HG03439 (cell line): ENCODE data around the gene MAST4.
"Not testable (repeated sequence)": the region's sequence is repeated elsewhere in the genome, so short reads cannot be mapped to it uniquely, and the experiment has no call there.

Experiments
- ATAC-seq: cut with Tn5 transposase; IDR thresholded peaks from one replicate; pipeline ENCODE4 v1.9.1; 2021; ENCODE audit warnings: mild to moderate bottlenecking, moderate library complexity; ENCODE audit not compliant: unreplicated experiment

Gene MAST4

DNA sequence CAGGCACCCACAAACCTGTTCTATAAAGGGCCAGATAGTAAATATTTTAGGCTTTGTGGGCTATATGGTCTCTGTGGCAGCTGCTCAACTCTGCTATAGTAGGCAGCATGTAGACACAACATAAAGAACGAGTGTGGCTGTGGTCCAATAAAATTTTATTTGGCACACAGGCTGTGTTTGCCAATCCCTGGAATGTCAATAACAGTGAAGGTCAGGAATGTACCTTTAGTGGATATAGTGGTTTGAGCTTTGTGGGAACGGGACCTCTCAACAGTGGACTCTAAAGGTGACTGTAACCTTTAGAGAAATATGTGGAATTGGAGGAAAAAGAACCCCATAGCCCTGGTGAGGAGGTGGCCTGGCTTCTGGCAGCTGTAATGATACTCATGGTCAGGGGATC, 145.2 kb downstream of the MAST4 start:
- no peak for ATAC-seq

DNA sequence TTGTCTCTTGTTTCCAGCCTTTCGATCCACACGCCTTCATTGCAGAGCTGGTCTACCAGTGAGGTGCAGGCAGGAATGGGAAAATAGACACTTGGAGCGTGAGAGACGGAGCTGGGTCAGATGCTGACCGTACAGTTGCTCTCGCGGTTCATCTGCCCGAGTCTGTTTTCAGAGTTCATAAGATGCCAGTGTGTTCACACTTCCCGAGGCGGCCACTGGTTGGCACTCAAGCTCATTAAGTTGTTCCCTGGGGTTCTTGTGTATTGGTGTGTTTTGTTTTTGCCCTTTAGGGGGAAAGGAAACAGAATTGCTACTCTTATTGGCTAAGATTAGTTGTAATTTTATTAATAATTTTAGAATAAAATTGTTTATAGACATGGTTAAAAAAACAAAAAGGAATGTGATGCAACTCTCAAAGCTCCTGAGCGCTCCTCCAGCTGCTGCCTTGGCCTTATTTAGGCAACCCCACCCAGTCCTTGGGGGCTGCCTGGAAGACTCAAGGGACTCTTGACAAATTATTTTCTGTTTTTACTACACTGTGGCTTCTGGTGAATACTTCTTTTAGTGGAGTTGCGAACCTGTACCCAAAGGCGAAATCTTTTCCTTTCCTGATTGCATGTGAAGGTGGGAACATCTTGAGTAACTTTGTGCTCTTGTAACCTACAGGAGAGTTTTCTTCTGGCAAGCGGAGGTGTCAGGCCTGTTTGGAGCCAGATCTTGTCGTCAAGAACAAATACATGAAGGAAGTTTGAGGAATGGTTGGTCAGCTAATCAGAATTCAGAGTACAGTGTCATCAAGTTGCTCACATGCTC, 146.1 kb downstream of the MAST4 start:
- no peak for ATAC-seq

DNA sequence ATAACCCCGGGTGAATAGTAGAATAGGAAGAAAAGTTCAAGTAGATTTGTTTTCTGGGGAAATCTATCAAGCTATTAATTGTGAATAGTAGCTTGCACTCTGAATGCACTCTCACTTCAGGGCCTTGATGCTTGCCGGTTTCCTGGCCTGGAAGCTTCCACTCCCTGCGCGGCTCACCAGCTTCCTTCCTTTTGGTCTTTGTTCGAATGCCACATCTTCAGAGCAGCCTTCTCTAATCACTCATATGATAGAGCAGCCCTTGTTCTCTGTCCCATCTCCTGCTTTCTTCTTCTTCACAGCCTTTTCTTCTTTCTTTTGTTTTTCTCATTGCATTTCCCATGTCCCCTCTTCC, 146.7 kb downstream of the MAST4 start:
- no peak for ATAC-seq

DNA sequence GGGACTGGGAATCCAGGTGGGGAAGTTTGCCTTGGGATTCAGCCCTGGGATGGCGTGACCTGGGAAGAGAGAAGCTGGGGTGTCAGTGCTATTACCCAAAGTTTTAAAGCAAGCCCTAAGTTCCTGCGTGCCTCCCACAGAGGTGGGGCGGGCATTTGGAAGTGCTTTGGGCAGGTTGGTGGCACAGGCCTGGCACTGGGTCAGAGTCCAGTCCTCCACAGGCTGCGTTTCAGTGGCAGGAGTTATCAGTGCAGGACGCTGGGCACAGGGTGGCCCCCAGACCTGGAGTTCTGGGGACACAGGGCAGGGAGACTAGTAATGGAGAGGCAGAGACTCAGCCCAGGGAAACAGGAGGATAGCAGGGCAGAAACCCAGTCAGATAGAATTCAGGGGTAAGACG, 147.2 kb downstream of the MAST4 start:
- ATAC-seq: no peak

DNA sequence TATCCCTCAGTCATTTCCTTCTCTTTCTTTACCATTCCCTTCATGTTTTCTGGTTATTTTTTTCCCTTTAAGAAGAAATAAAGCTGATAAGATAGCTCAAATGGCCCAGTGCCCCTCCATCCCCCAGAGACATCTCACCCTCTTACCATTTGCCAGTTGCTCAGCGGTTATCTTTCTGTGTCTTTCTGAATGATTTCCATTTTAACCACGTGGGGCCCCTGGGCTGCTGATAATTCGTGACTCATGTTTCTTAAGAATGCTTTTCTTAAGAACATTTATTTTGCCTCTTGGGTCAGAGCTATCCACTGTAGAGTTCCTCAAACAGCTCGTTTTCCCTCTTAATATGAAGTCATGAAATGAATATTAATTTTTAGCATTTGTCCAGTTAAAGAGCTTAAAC, 147.8 kb downstream of the MAST4 start:
- ATAC-seq: no peak

DNA sequence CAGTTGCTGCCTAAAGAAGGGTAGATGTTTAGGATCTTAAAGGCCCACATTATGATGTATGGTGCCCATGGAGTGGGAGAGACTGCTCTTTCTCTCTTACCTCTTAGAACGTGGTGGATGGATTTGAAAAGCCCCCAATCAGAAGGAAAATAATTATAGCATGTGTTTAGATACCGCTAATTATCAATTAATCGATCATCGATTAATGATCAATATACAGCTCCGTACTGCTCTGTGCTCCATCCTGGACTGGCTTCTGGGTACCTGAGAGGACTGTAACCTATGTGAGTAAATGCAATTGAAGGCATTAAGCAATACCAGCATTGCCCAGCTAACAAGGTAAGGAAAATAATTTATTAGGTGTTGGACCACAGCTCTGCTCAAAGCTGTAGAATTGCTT, 149.1 kb downstream of the MAST4 start:
- ATAC-seq: no peak

DNA sequence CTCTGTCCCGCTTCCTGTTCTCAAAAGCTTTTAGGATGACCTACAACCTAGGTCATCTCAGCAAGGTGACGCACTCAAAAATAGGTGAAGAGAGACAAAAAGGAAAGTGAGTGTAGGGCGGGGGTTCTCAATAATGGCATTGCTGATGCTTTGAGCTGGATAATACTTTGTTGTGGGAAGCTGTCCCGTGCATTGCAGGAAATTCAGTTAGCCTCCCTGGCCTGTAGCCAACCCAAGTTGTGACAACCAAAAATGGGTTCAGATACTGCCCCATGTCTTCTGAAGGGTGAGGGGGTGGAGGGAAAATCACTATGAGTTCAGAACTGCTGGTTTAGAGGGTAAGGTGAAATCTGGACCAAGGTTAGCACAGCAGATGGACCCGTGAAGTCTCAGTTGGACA, 151.4 kb downstream of the MAST4 start:
- ATAC-seq: no peak

DNA sequence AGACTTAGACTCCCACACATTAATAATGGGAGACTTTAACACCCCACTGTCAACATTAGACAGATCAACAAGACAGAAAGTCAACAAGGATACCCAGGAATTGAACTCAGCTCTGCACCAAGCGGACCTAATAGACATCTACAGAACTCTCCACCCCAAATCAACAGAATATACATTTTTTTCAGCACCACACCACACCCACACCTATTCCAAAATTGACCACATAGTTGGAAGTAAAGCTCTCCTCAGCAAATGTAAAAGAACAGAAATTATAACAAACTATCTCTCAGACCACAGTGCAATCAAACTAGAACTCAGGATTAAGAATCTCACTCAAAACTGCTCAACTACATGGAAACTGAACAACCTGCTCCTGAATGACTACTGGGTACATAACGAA, 156.5 kb downstream of the MAST4 start:
- not testable (repeated sequence) for ATAC-seq

DNA sequence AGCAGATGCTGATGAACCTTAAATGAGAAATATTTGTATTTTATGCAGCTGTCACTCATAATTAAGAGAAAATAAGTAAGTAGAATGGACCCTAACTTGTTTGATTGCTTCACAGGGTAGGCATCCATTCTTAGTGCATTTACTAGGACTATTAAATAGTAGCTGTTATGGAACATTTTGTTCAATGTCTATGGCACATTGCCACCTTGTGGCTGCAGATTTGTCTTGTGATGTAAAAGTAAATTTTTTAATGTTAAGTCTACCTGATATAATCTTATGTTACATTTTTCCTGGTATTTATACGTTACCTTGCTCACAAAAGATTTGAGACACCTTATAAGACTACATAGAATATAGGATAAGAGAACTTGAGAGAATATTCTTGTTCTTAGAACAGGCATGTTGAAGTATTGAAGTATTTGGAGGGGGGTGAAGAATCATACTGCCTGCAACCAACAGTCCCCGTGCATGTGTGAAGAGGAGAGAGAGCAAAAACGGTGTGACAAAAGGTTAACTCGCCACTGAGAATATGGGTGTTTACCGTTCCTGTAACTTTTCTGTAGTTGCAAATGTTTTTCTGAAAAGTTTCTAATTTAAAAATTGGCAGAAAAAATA, 161.1 kb downstream of the MAST4 start:
- ATAC-seq: no peak

DNA sequence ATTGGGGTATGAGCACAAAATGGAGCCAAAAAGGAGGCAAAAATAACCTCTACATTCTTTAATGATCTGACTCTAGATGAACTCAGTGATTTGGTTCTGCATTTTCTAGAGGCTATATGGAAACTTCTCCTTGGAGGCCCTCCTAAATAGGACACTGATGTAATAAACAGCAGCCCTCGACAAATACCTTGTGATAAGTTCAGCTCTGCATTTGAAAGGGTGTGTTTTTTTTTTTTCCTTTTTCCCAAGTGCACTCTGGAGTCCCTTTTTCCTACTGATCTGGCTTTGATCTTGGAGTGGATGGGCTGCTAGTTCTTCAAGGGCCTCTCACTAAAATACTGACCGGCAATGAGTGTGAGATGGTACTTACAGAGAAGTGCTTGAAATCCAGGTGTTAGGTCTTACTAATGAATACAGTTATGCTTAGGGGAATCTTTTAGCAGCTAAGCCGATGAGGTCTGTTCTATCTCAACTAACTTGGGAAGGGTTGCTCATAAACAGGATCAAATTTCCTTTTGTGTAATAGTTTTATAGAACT, 161.7 kb downstream of the MAST4 start:
- no peak for ATAC-seq

DNA sequence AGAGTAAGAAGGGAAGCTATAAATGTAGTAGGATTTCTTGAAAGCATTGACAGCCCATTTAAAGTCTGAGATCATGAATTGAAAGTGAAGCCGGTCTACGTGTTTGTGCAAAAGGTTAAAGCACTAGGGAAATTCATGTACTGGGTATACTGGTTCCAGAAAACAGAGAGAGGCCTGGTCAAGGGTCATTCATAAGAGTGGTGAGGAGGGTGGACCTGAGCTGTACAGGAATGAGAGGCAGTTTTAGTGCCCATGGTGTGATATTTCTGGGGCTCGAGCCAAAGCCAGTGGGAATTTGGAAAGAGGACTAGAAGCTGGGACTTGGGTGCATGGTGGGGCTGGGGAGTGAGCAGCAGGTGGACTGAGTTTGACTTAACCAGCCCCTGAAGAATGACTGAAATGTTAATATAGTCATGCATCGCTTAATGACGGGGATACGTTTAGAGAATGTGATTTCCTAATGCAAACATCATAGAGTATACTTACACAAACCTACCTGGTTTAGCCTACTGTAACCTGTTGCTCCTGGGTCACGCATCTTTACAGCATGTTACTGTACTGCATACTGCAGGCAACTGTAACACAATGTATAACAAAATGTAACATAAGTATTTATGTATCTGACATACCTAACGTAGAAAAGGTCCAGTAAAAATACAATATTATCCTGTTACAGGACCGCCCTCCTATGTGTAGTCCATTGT, 173.0 kb downstream of the MAST4 start:
- ATAC-seq: no peak

DNA sequence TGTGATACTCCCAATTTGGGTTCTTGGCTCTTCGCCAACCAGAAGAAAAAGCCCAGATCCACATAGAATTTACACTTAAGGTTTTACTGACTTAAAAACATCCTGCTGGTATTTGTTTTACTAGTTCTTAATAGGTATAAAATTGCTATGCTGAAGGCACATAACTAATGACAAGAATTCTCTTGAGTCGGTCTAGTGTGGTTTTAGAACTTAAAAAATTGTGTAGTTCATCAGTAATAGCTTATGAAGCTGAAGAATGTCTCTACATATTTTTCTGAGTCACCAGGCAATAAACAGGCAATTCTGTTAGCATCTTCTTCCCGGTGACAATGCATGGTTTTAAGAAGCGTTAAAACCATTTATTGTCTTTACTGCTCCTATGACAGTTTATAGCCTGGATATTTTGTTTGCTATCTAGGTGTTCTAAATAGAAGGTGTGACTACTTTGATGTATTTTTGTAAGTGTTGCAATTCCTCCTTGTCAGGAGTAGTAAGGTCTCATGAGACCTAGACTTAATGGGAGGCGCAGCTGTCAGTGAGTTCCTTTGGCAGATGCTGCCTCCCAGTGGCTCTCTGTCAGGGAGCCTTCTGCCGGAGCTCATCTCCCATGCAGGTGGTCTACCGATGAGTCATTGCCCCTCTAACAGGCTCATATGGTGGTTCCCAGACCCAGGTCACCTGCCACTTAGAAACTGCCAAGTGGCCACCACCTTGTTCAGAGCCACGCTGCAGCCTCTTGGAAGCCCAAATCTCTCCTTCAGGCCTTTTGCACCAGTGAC, 173.8 kb downstream of the MAST4 start:
- ATAC-seq: no peak

DNA sequence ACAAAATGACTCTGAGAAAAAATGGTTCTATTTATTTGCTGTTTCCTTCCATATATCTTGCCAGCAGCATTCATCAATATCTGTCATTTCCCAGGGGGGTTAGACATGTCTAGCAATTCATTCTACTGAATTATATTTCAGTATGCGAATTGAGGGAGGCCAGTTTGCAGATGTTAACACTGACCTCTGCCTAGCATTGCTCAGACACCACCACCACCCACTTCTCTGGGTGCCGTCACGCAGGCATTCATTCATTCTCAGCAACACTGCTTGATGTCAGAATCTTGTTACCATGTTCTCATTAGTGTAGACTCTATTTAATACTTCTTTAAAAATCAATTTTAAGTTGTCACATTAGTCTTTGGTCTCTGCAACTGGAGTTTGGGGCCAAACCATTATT, 181.7 kb downstream of the MAST4 start:
- no peak for ATAC-seq

DNA sequence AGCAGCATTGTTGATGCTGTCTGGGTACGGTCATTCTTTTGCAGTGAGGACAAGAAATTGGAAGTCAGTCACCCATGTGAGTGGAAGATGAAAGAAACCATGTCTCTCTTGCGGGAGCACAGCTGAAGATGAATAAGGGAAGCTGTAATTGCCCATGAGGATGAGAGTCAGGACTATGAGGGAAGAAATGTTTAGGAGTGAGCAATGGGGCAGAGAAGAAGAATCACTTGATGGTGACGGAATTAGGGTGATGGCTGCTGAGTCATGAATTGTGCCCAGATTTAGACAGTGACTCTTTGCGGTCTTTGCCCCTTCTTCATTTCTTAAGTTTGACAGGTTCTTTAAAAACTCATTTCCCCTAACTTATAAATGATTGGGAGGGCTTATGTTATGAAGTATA, 183.3 kb downstream of the MAST4 start:
- ATAC-seq: no peak

DNA sequence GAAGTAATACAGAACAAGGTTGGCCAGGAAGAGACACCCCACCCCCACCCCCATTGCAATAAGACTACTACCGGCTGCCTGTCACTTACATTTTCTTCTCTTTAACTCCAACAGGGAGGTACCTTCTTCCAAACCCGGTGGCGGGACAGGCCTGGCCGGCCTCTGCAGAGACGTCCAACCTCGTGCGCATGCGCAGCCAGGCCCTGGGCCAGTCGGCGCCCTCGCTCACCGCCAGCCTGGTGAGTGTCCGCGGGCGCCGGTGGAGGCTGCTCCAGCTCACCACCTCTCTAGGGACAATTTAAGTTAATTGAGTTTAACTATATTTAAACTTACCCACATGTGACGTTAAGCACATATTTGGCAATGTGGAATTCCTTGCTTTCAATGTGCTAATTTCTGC, 192.4 kb downstream of the MAST4 start:
- ATAC-seq: no peak

DNA sequence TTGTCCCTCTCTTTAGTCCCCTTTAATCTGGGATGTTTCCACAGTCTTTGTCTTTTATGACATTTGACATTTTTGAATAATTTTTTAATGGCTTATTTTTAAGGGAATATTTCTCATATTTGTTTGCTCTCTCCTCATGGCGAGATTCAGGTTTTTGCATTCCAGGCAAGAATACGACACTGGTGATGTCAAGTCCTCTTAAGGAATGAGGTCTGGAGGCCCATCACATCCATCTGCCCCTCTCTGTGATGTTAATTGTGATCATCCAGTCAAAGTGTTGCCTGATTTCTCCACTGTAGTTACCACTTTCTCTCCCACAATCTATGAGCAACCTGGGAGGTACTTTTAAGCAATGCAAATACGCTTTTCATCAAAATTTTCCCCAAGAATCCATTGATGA, 193.2 kb downstream of the MAST4 start:
- ATAC-seq: no peak

DNA sequence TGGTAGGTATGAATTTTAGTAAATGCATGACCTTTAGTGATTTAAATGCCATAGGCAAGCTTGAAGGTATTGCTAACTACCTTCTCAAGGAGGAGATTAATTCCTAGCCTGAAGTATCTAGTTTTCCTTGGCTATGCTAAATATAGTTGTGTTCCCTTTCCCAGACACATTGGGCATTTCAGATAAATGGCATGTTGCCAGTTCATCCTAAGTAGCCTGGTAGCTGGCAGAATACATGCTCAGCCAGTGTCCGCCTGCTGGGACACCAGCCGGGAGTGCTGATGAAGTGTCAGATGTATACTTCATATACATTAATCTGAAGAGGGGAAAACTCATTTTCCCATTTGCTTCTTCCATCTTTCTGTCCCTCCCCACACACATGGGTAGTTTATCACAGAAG, 196.9 kb downstream of the MAST4 start:
- no peak for ATAC-seq

DNA sequence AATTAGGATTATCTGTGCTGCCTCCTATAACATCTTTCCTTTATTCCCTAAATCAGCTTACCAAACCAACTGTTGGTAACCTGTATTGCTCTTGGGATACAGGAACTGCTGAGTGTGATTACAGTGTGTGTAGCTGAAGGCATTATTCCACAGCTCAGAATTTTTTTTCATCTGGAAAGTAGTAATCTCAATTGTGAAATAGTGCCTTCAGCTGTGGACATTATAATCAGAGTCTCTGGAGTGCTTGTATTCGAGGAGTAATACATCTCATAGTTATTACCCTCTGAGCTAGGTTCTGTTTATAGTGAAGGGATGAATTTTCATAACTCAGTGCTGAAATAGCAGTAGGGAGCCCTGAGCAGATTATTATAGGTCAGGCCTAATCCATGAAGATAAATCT, 199.5 kb downstream of the MAST4 start:
- ATAC-seq: no peak

DNA sequence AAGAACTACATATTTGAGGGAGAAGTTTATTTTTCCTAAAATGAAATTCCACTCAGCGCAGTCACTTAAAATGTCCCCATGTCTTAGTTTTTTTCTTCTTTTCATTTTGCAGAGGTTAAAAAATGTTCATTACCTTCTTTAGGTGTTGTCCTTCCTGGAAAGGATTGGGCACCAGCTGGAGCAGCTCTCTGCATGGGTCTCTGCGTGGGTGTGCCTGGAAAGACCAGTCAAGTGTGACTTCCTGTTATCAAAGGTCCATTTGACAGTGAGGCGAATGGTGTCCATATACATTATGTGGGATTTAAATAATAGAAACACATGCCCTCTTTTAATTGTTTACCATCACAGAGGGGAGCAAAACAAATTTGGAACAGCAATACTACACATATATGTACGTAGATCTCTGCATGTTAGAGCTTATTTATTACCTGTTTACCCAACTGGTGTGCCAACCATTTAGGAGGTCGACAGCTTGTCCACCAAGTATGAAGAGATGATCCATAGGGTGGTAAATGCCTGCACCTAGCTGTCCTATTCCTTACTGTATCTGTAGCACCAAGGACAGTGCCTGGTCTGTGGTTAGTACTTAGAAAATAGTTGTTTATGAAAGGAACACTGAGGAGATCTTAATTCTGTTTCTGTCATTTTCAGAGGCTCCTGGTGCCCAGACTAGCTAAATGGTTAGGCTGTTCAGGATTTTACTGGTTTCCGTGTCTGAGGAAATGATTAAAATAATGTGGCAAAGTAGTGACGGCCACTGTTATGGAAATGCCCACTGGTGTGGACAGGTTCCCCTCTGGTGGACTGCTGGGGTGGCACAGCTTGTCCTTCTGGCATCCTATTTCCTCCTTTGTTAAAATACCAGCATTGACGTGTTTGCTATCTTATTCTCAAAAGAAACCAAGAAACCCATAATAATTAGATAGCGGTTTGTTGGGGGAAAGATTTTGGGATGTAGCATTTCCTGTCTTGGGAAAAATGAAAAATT, 200.4 kb downstream of the MAST4 start:
- ATAC-seq: no peak

DNA sequence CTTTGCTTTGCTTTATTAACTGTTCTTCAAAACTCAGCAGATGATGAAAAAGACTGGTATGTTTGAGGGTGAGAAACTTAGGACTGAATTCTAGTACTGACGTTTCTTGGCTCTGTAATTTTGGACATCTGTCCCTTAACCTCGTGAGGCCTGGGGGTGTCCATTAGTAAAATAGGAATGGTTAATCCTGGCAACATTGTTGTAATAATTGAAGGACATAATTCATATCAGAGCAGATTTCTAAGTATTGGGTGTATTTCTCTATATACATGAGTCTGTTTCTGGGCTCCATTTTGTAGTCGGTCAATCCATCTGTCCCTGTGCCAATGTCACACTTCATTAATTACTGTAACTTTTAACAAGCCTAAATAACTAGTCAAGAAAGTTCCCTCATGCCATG, 206.7 kb downstream of the MAST4 start:
- no peak for ATAC-seq
